ENCODE results near the gene ANTXRL. TPM values are rescaled to one million over a fixed set of nuclear protein-coding genes. Genes with fewer than 3 reads are reported as not detected.
"Not testable (repeated sequence)": the region's sequence is repeated elsewhere in the genome, so short reads cannot be mapped to it uniquely, and the experiment has no call there.

Gene ANTXRL
- total RNA-seq, 1 experiment from 2014 or later, result not detected

GRCh38 chr10:46374410-46374809, 87.6 kb downstream of the ANTXRL start:
- POLR2A ChIA-PET; in situ Hi-C loops (cut with HindIII; ENCODE audit: low pct_unique_long_range_greater_than_20kb, low sequenced_read_pairs); CTCF ChIA-PET; H3K9me3 ChIP-seq (ENCODE audit: control insufficient read depth, insufficient read depth, low read depth, low read length); BruUV-seq (replicated peaks); H3K4me1 ChIP-seq (ENCODE audit: control insufficient read depth, insufficient read depth, low read length); H3K27ac ChIP-seq (ENCODE audit: low read length); H3K36me3 ChIP-seq (ENCODE audit: control insufficient read depth, insufficient read depth, low read length); DNase-seq (ENCODE audit: low read depth, low spot score); H3K4me3 ChIP-seq (ENCODE audit: low read depth in 2 of 2, low read length in 2 of 2); intact Hi-C loops (cut with micrococcal nuclease; ENCODE audit: unreplicated experiment); ATAC-seq; H3K27me3 ChIP-seq (ENCODE audit: control insufficient read depth, insufficient read depth, low read length): not testable (repeated sequence)

GRCh38 chr10:46375406-46375805, 88.6 kb downstream of the ANTXRL start, which contains the start of gene ANXA8L1:
TSS of gene ANXA8L1 (plus strand) at chr10:46375776. CDS start at chr10:46375852, 76 bp downstream.
- intact Hi-C loops (cut with micrococcal nuclease; ENCODE audit: unreplicated experiment); H3K4me1 ChIP-seq (ENCODE audit: control insufficient read depth, insufficient read depth, low read length); in situ Hi-C loops (cut with HindIII; ENCODE audit: low pct_unique_long_range_greater_than_20kb, low sequenced_read_pairs); H3K4me3 ChIP-seq (ENCODE audit: low read depth in 2 of 2, low read length in 2 of 2); H3K36me3 ChIP-seq (ENCODE audit: control insufficient read depth, insufficient read depth, low read length); BruUV-seq (replicated peaks); H3K27me3 ChIP-seq (ENCODE audit: control insufficient read depth, insufficient read depth, low read length); H3K9me3 ChIP-seq (ENCODE audit: control insufficient read depth, insufficient read depth, low read depth, low read length); CTCF ChIA-PET; ATAC-seq; POLR2A ChIA-PET; H3K27ac ChIP-seq (ENCODE audit: low read length); DNase-seq (ENCODE audit: low read depth, low spot score): not testable (repeated sequence)

- H3K4me1 ChIP-seq (ENCODE audit: control insufficient read depth, insufficient read depth, low read length); DNase-seq (ENCODE audit: low read depth, low spot score); POLR2A ChIA-PET; H3K27ac ChIP-seq (ENCODE audit: low read length); ATAC-seq; in situ Hi-C loops (cut with HindIII; ENCODE audit: low pct_unique_long_range_greater_than_20kb, low sequenced_read_pairs); H3K27me3 ChIP-seq (ENCODE audit: control insufficient read depth, insufficient read depth, low read length); CTCF ChIA-PET; BruUV-seq (replicated peaks); H3K4me3 ChIP-seq (ENCODE audit: low read depth in 2 of 2, low read length in 2 of 2); H3K9me3 ChIP-seq (ENCODE audit: control insufficient read depth, insufficient read depth, low read depth, low read length); H3K36me3 ChIP-seq (ENCODE audit: control insufficient read depth, insufficient read depth, low read length); intact Hi-C loops (cut with micrococcal nuclease; ENCODE audit: unreplicated experiment): not testable (repeated sequence)
Measured at GRCh38 chr10:46377022-46377421, 90.2 kb downstream of the ANTXRL start.

- ATAC-seq, result peak; percentile 70
- H3K9me3 ChIP-seq (ENCODE audit: control insufficient read depth, insufficient read depth, low read depth, low read length); H3K27me3 ChIP-seq (ENCODE audit: control insufficient read depth, insufficient read depth, low read length); intact Hi-C loops (cut with micrococcal nuclease; ENCODE audit: unreplicated experiment); H3K36me3 ChIP-seq (ENCODE audit: control insufficient read depth, insufficient read depth, low read length); in situ Hi-C loops (cut with HindIII; ENCODE audit: low pct_unique_long_range_greater_than_20kb, low sequenced_read_pairs); POLR2A ChIA-PET; H3K27ac ChIP-seq (ENCODE audit: low read length); H3K4me1 ChIP-seq (ENCODE audit: control insufficient read depth, insufficient read depth, low read length); DNase-seq (ENCODE audit: low read depth, low spot score); H3K4me3 ChIP-seq (ENCODE audit: low read depth in 2 of 2, low read length in 2 of 2); BruUV-seq (replicated peaks); CTCF ChIA-PET: not testable (repeated sequence)
Measured at GRCh38 chr10:46377651-46378050, 90.9 kb downstream of the ANTXRL start.

- DNase-seq (ENCODE audit: low read depth, low spot score); H3K27me3 ChIP-seq (ENCODE audit: control insufficient read depth, insufficient read depth, low read length); intact Hi-C loops (cut with micrococcal nuclease; ENCODE audit: unreplicated experiment); CTCF ChIA-PET; POLR2A ChIA-PET; H3K27ac ChIP-seq (ENCODE audit: low read length); H3K36me3 ChIP-seq (ENCODE audit: control insufficient read depth, insufficient read depth, low read length); H3K4me1 ChIP-seq (ENCODE audit: control insufficient read depth, insufficient read depth, low read length); in situ Hi-C loops (cut with HindIII; ENCODE audit: low pct_unique_long_range_greater_than_20kb, low sequenced_read_pairs); BruUV-seq (replicated peaks); H3K9me3 ChIP-seq (ENCODE audit: control insufficient read depth, insufficient read depth, low read depth, low read length); H3K4me3 ChIP-seq (ENCODE audit: low read depth in 2 of 2, low read length in 2 of 2): not testable (repeated sequence)
- peak; percentile 90 for ATAC-seq
Measured at GRCh38 chr10:46378108-46378507, 91.3 kb downstream of the ANTXRL start.

GRCh38 chr10:46379233-46379848, 92.5 kb downstream of the ANTXRL start:
- CTCF ChIA-PET; H3K4me3 ChIP-seq (ENCODE audit: low read depth in 2 of 2, low read length in 2 of 2); POLR2A ChIA-PET; H3K36me3 ChIP-seq (ENCODE audit: control insufficient read depth, insufficient read depth, low read length); H3K4me1 ChIP-seq (ENCODE audit: control insufficient read depth, insufficient read depth, low read length); intact Hi-C loops (cut with micrococcal nuclease; ENCODE audit: unreplicated experiment); H3K9me3 ChIP-seq (ENCODE audit: control insufficient read depth, insufficient read depth, low read depth, low read length); H3K27ac ChIP-seq (ENCODE audit: low read length); H3K27me3 ChIP-seq (ENCODE audit: control insufficient read depth, insufficient read depth, low read length); DNase-seq (ENCODE audit: low read depth, low spot score); in situ Hi-C loops (cut with HindIII; ENCODE audit: low pct_unique_long_range_greater_than_20kb, low sequenced_read_pairs); BruUV-seq (replicated peaks): not testable (repeated sequence)
- ATAC-seq, result peak; percentile 50
